ENCODE measurements around the gene AP2B1. TPM values are rescaled to one million over a fixed set of nuclear protein-coding genes. Genes with fewer than 3 reads are reported as not detected.

Gene AP2B1
- total RNA-seq, 2 donors from 2014 or later: 220 to 274 TPM

DNA sequence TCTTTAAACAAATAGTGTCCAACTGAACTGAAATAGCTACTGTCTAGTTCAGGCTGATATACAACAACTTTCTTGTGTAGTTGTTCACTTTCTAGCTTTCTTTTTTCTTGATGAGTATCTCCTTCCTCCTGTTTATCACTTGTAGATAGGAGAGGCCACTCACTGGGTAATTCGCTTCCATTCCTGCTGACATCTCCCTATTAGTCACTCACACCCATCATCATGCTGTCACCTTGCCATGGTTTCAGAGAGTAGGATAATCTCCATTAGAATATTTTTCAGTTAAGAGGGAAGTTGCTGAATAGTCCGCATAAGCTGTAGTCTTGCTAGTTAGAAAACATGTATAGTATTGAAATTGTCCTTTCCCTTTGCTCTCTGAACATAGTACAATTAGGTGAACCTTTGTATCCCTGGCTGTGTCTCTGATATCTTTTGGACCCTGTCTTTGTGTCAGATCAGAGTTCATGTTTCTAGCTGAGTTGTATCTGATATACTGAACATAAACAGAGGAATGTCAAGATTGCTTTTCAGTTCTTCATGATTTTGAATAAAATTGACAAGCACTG lies 79.9 kb downstream of the AP2B1 start:
- H3K9me3 ChIP-seq: no peaks in the 10 kb centered on the region
- intact Hi-C loops (cut with DNase I): no loop called here
- no peak for DNase-seq
- no peaks in the 10 kb centered on the region for H3K36me3 ChIP-seq
- H3K4me1 ChIP-seq: no peaks in the 10 kb centered on the region
- H3K4me3 ChIP-seq: no peak overlapping the region
- TF ChIP-seq, protein P1, sequence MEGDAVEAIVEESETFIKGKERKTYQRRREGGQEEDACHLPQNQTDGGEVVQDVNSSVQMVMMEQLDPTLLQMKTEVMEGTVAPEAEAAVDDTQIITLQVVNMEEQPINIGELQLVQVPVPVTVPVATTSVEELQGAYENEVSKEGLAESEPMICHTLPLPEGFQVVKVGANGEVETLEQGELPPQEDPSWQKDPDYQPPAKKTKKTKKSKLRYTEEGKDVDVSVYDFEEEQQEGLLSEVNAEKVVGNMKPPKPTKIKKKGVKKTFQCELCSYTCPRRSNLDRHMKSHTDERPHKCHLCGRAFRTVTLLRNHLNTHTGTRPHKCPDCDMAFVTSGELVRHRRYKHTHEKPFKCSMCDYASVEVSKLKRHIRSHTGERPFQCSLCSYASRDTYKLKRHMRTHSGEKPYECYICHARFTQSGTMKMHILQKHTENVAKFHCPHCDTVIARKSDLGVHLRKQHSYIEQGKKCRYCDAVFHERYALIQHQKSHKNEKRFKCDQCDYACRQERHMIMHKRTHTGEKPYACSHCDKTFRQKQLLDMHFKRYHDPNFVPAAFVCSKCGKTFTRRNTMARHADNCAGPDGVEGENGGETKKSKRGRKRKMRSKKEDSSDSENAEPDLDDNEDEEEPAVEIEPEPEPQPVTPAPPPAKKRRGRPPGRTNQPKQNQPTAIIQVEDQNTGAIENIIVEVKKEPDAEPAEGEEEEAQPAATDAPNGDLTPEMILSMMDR (IDR thresholded peaks at IDR 0.05): no peak
- H3K27ac ChIP-seq: no peak overlapping the region
- H3K27me3 ChIP-seq: no peaks in the 10 kb centered on the region
- H3K9ac ChIP-seq (ENCODE audit: low read depth in 2 of 2, low read length in 2 of 2): no peak overlapping the region

DNA sequence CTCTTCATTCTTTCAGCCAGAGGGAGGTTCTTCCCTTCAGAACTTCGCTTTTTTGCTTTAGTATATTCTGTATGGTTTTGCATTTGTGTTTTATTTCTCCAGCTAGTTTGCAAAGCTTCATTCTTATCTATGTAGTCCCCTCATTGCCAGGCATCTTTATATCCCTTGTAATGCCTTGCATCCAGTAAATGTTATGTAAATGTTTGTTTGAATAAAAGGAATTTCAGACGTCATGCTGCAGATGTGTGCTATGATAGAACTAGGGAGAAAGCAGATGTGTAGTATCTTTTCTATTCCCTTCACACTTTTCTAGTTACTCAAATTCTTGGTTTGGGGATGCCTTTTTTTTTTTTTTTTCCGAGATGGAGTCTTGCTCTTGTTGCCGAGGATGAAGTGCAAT lies 81.7 kb downstream of the AP2B1 start:
- intact Hi-C loops (cut with DNase I): no loop called here
- Histone ChIP-seq H3K27ac (no peak overlapping the region), H3K9ac (ENCODE audit: low read depth in 2 of 2, low read length in 2 of 2) (no peak overlapping the region)

DNA sequence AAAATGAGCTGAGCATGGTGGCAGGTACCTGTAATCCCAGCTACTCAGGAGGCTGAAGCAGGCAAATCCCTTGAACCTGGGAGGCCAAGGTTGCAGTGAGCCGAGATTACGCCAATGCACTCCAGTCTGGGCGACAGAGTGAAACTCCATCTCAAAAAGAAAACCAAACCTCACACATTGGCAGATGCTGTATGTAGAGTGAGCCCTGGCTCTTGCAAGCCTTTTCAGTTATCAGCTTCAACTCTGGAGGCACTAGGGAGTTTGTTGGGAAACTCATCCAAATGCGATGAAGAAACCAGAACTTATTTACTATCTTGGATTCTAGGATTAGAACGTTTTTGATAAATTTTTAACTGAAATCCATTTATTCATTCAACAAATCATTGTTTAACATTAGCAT lies 87.4 kb downstream of the AP2B1 start:
- TF ChIP-seq, protein P1 (IDR thresholded peaks at IDR 0.05): no peak
- no peaks in the 10 kb centered on the region for H3K4me1 ChIP-seq
- H3K9me3 ChIP-seq: no peaks in the 10 kb centered on the region
- H3K27me3 ChIP-seq: no peaks in the 10 kb centered on the region
- H3K36me3 ChIP-seq: peaks cover 9% of the 10 kb centered on the region
- no peak for DNase-seq
- no peak overlapping the region for H3K27ac ChIP-seq
- H3K9ac ChIP-seq (ENCODE audit: low read depth in 2 of 2, low read length in 2 of 2): no peak overlapping the region
- intact Hi-C loops (cut with DNase I): no loop called here
- no peak overlapping the region for H3K4me3 ChIP-seq

More for the DNA sequence above, 81.7 kb downstream of the AP2B1 start:
- Histone ChIP-seq H3K4me1 (no peaks in the 10 kb centered on the region), H3K36me3 (no peaks in the 10 kb centered on the region), H3K4me3 (no peak overlapping the region), H3K9me3 (no peaks in the 10 kb centered on the region), H3K27me3 (no peaks in the 10 kb centered on the region)
- no peak for DNase-seq
- TF ChIP-seq, protein P1 (IDR thresholded peaks at IDR 0.05): no peak

DNA sequence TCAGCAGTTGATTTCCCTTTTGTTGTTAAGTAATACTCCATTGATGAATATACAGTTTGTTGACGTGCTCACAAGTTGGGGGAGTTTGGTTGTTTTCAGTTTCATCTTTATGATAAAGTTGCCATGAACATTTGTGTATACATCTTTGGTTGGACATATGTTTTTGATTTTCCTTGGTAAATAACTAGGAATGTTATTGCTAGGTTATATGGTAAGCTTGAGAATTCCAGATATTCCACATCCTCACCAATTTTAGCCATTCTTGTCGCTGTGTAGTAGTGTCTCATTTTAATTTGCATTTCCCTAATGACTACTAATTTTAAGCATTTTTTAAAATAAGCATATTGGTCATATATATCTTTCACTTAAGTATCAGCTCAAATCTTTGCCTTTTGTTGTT lies 89.3 kb downstream of the AP2B1 start:
- H3K27me3 ChIP-seq: no peaks in the 10 kb centered on the region
- DNase-seq: no peak
- intact Hi-C loops (cut with DNase I): no loop called here
- no peaks in the 10 kb centered on the region for H3K9me3 ChIP-seq
- no peak overlapping the region for H3K27ac ChIP-seq
- no peak overlapping the region for H3K9ac ChIP-seq (ENCODE audit: low read depth in 2 of 2, low read length in 2 of 2)
- peaks cover 9% of the 10 kb centered on the region for H3K36me3 ChIP-seq
- no peaks in the 10 kb centered on the region for H3K4me1 ChIP-seq
- TF ChIP-seq, protein P1 (IDR thresholded peaks at IDR 0.05): no peak
- no peak overlapping the region for H3K4me3 ChIP-seq

DNA sequence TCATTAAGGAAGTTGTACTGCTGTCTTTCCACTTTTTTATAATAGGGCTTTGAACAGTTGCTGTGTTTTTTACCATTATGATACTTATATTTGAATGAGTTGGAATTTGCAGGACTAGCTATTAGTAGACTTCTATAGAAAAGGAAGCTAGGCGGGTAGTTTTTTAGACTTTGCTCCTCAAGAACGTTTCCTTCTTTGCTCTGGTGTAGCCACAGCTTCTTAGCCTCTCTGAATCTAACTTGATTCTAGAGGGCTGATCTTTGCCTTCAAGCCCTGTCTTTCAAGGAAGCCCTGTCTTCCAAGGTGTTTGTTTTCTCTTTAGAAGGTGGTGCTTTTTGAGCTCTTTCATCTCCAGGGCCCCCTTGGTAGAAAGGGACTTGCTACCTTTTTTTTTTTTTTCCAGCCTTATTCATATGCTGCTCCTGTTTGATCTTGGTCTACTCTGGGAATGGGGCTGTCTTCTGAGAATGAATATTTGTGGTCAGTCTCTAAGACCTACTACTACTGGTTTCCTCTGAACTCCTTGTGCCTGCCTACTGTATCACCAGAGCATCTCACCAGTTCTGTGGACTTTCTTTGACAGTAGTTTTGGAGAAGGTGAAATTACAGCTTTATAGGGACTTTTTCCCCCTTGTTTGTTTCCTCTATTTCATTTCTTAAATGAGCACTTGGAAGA lies 92.0 kb downstream of the AP2B1 start:
- DNase-seq: no peak
- peaks cover 9% of the 10 kb centered on the region for H3K36me3 ChIP-seq

More for the DNA sequence above, 92.0 kb downstream of the AP2B1 start:
- intact Hi-C loops (cut with DNase I): no loop called here
- Histone ChIP-seq H3K9me3 (no peaks in the 10 kb centered on the region), H3K4me1 (no peaks in the 10 kb centered on the region), H3K4me3 (no peak overlapping the region), H3K27ac (no peak overlapping the region), H3K27me3 (no peaks in the 10 kb centered on the region), H3K9ac (ENCODE audit: low read depth in 2 of 2, low read length in 2 of 2) (no peak overlapping the region)
- TF ChIP-seq, protein P1 (IDR thresholded peaks at IDR 0.05): no peak
